ENCODE measurements around the gene MDFI. TPM values are rescaled to one million over a fixed set of nuclear protein-coding genes. Genes with fewer than 3 reads are reported as not detected.

Gene MDFI
- total RNA-seq, 8 experiments from 2014 or later = 2.3 to 131 (median 21.9) TPM

DNA sequence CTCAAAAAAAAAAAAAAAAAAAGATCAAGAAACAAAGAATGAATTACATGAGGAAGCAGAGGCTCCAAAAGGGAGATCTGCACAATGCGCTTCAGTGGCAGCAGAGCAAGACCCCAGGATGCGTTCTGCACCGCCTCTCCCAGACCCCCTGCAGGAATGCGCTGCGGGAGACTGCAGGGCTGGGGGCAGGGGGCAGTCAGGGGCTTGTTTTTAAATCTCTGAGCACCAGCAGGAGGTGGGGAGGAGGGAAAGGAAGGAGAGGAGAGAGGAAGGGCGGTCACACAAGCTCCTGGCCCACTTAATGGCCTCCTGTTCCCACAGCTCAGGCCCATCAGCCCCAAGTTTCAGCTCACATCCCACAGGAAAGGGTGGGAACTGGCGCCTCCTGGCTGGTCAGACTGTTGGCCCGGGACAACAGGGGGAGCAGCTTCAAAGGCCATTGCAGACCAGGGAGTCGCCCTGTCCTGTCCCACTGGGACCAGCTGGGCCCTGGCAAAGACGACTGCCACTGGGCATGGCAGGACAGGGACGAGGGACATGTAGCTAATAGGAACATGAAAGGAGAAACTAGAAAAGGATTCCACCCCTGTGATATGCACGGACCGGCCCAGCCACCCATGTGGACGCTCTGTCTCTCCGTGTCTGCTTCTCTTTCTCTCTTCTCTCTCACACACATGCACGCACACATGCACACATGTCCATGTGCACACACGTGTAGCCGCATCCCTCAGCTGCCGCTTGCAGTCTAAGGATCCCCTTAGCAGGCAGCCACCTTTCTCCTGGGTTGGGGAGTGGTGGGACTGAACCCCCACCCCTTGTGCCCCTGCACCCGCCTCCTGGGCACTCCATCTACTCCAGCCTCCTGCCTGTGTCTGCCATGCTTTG lies 62.4 kb downstream of the MDFI start:
- 42 to 100% (median 73%) methylated on average over 1 to 5 of the region's 20 CpGs; no CpG with 5 or more reads in 6 of the 10 experiments for WGBS, 10 experiments
- H3K27ac ChIP-seq = no peak overlapping the region
- peak in 2 of 8 experiments; percentile 12 to 18 for ATAC-seq (replicated peaks in 6 of 8)
- H3K4me3 ChIP-seq = no peak overlapping the region
- no peaks in the 10 kb centered on the region for H3K4me1 ChIP-seq (replicated peaks in 1 of 2)
- in situ Hi-C loops (cut with MboI; ENCODE audit: low pct_unique_long_range_greater_than_20kb in 2 of 9, low sequenced_read_pairs in 9 of 9, unreplicated experiment in 9 of 9) = no loop called here

DNA sequence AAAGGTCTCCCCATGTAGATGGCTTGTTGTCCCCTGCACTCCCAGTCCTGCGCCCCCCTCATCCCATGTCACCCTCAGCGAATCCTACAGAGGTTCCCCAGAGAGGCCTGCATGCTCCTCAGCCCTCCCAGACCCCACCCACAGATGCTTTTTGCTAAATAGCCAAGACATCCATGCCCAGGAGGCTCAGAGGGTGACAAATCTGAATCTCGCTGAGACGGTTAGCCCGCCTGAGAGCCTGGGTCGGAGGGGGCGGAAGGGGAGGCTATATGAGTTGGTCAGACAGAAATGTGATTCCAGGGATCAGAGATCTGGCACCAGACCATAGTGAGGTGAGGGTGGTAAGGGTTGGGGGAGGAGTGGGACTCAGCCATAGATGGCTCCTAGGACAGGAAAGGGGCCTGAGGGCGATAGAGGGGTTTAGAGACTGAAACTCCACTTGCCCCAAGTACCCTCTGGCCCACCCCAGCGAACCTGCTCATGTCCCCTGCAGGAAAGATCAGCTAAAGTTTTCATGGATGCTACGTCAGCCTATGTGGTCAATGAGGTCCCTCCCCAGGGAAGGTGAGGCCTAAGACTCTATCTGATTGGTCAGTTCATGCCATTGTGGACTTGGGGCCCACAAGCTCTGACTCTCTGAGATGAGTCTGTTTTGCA lies 63.9 kb downstream of the MDFI start:
- Histone ChIP-seq H3K4me1 (replicated peaks in 1 of 2) (no peaks in the 10 kb centered on the region), H3K4me3 (no peak overlapping the region), H3K27ac (no peak overlapping the region)
- WGBS, 10 experiments = 100% methylated on average over 2 of the region's 10 CpGs; no CpG with 5 or more reads in 8 of the 10 experiments
- in situ Hi-C loops (cut with MboI; ENCODE audit: low pct_unique_long_range_greater_than_20kb in 2 of 9, low sequenced_read_pairs in 9 of 9, unreplicated experiment in 9 of 9) = no loop called here
- no peak for ATAC-seq (replicated peaks in 6 of 8)

DNA sequence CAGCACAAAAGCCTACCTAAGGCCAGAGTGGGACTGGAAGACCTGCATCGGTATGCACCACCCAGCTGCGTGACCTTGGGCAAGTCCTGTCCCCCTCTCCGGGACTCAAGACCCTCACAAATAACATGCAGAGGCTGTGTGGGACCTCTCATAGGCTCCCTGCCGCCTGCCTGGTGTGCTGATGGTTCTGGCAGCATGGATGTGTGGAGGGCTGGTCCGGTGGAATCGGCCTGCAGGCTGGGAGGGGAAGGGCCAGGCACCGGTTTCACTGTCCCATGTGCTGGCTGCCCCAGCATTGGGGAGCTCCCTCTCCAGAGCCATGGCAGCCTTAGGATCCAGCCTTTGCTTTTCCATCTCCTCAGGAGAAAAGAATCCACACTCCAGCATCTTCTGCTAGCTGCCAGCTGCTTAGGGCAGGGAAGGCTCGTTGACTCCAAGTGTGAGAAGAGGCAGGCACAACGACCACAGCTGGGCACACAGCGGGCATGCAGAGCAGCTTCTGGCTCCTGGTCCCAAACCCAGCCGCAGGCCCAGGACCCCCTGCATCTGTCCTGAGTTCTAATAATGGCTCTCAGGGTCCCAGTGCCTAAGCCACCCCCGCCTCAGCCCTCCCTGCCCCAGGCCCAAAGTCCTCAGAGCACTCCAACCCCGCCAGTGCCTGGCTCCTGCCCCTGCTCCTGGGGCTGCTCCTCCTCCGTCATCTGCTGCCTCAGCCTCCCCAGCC lies 64.7 kb downstream of the MDFI start:
- Histone ChIP-seq H3K27ac (no peak overlapping the region), H3K4me1 (replicated peaks in 1 of 2) (no peaks in the 10 kb centered on the region), H3K4me3 (no peak overlapping the region)
- ATAC-seq (replicated peaks in 6 of 8) = no peak
- 0 to 93% (median 50%) methylated on average over 1 to 5 of the region's 14 CpGs; no CpG with 5 or more reads in 5 of the 10 experiments for WGBS, 10 experiments
- in situ Hi-C loops (cut with MboI; ENCODE audit: low pct_unique_long_range_greater_than_20kb in 2 of 9, low sequenced_read_pairs in 9 of 9, unreplicated experiment in 9 of 9) = no loop called here

Other genes with a start within 250 kb of the MDFI start
- 10 to 100 TPM in 4 of 8 experiments, 1 to 10 TPM in 4; 1.3 to 22.1 (median 12.8) TPM for gene FOXP4, start 92.1 kb upstream of the MDFI start, total RNA-seq
- gene TFEB, start 97.1 kb downstream of the MDFI start, total RNA-seq = 1 to 10 TPM; 1.4 to 8.5 (median 5.3) TPM
- gene PGC, start 108.9 kb downstream of the MDFI start, total RNA-seq = under 1 TPM in 3 of 8 experiments, not detected in 5; 0.14 to 0.95 (median 0.25) TPM
- 10 to 100 TPM in 3 of 8 experiments, 1 to 10 TPM in 4, under 1 TPM in 1; 0.51 to 11.8 (median 9.0) TPM for gene FRS3, start 141.4 kb downstream of the MDFI start, total RNA-seq
- 1 to 10 TPM in 5 of 8 experiments, under 1 TPM in 1, not detected in 2; 0.81 to 3.7 (median 2.3) TPM for gene PRICKLE4, start 142.3 kb downstream of the MDFI start, total RNA-seq
- gene TOMM6, start 149.2 kb downstream of the MDFI start, total RNA-seq = 100 to 1,000 TPM; 180 to 286 (median 234) TPM